H1 (cell line): ENCODE results near the gene GSE1. TPM values are rescaled to one million over a fixed set of nuclear protein-coding genes. Genes with fewer than 3 reads are reported as not detected.

Experiments used
- BRCA1 ChIP-seq: IDR thresholded peaks from 2 replicates; pipeline ENCODE4 v1.6.1; 2012; ENCODE audit warnings: low read depth, low read length, improper control_type of control experiment
- CTBP2 ChIP-seq: IDR thresholded peaks from 2 replicates; pipeline ENCODE4 v1.7.0; 2011; ENCODE audit warnings: borderline replicate concordance, mild to moderate bottlenecking, moderate library complexity, mixed read lengths, low read length; ENCODE audit not compliant: insufficient read depth, insufficient read length
- JUN ChIP-seq: IDR thresholded peaks from 2 replicates; pipeline ENCODE4 v1.6.1; 2011; ENCODE audit warnings: low read depth, mild to moderate bottlenecking, improper control_type of control experiment, low read length
- POLR2AphosphoS5 ChIP-seq: IDR thresholded peaks from 2 replicates; pipeline ENCODE4 v1.6.1; 2011; ENCODE audit warnings: low read depth, low read length
- polyA plus RNA-seq, 7 experiments: library from polyadenylated mRNA; depleted of rRNA in 3 of 7; stranded (reverse) in 5 of 7; unstranded in 2 of 7; fragments of >200 nt in 5 of 7; fragments of 200-250 nt in 2 of 7; gene quantifications; 1 replicate in 5 of 7; 2 replicates in 1 of 7; 4 replicates in 1 of 7; pipeline versions ENCODE4 v1.2.1 to v1.2.3, GENCODE V29; 2011 to 2013; ENCODE audit warnings: missing spikeins in 2 of 7, mixed read lengths in 2 of 7
- total RNA-seq: library from RNA; stranded (reverse); fragmentation: NEBNext Ultra II Directional; extraction: Animal tissue kit (Norgen Biotek cat#: 25700); gene quantifications from 2 replicates; pipeline ENCODE4 v1.2.1, GENCODE V29; 2021

The GSE1 gene
- total and polyA plus RNA-seq, 2 of the 8 experiments (the other 6 are each of a cell fraction or from before 2014, with no cell fraction given), result 26.0 to 65.6 TPM

- TF ChIP-seq POLR2AphosphoS5, result no peak
- no peak for TF ChIP-seq CTBP2
- TF ChIP-seq BRCA1, result no peak
- no peak for TF ChIP-seq JUN
These were observed 25.7 kb downstream of the GSE1 start (continued) for GRCh38 chr16:85638695-85639409.
